Measurements from ENCODE around the gene AP4M1.

The AP4M1 gene

GRCh38 chr7:100106633-100107032, 5.2 kb downstream of the AP4M1 start:
- Histone ChIP-seq H2AFZ (ENCODE audit: low read depth, low read length, severe bottlenecking) (no peak overlapping the region), H3K9me2 (replicated peaks; ENCODE audit: insufficient read depth, low read length) (no peaks in the 10 kb centered on the region), H3K9ac (ENCODE audit: low read length) (no peak overlapping the region), H3K4me3 (ENCODE audit: insufficient read depth, low read length, poor library complexity, severe bottlenecking) (no peak overlapping the region), H4K20me1 (ENCODE audit: low read depth, low read length) (no peaks in the 10 kb centered on the region), H3K36me3 (ENCODE audit: low read length) (no peaks in the 10 kb centered on the region; the same call in 1 of the 2 replicates), H3K27ac (ENCODE audit: low read depth, low read length) (no peak overlapping the region), H3K27me3 (ENCODE audit: low read length) (no peaks in the 10 kb centered on the region), H3K4me2 (ENCODE audit: low read depth, low read length, poor library complexity, severe bottlenecking) (no peak overlapping the region), H3K79me2 (ENCODE audit: insufficient read depth, low read length) (no peaks in the 10 kb centered on the region), H3F3A (ENCODE audit: insufficient read depth) (peaks cover 6% of the 10 kb centered on the region; the same call in 1 of the 2 replicates), H3K9me3 (ENCODE audit: insufficient read depth, low read length) (no peaks in the 10 kb centered on the region)
- TF ChIP-seq EZH2phosphoT487 (conservative IDR thresholded peaks at IDR 0.05; ENCODE audit: low read length) (no peak), CTCF (IDR thresholded peaks at IDR 0.05; ENCODE audit: insufficient read depth, low read length, poor library complexity, severe bottlenecking) (no peak)

GRCh38 chr7:100107125-100107737, 5.8 kb downstream of the AP4M1 start:
- no peak overlapping the region for H2AFZ ChIP-seq (ENCODE audit: low read depth, low read length, severe bottlenecking)
- no peaks in the 10 kb centered on the region; the same call in 1 of the 2 replicates for H3K36me3 ChIP-seq (ENCODE audit: low read length)
- no peak overlapping the region for H3K9ac ChIP-seq (ENCODE audit: low read length)

GRCh38 chr7:100107890-100108289, 6.4 kb downstream of the AP4M1 start:
- no peaks in the 10 kb centered on the region for H3K27me3 ChIP-seq (ENCODE audit: low read length)
- no peak overlapping the region for H3K4me3 ChIP-seq (ENCODE audit: insufficient read depth, low read length, poor library complexity, severe bottlenecking)
- no peak overlapping the region for H3K9ac ChIP-seq (ENCODE audit: low read length)
- H3F3A ChIP-seq (ENCODE audit: insufficient read depth), result no peaks in the 10 kb centered on the region
- no peaks in the 10 kb centered on the region for H3K9me2 ChIP-seq (replicated peaks; ENCODE audit: insufficient read depth, low read length)
- no peak overlapping the region for H3K4me2 ChIP-seq (ENCODE audit: low read depth, low read length, poor library complexity, severe bottlenecking)
- TF ChIP-seq EZH2phosphoT487 (conservative IDR thresholded peaks at IDR 0.05; ENCODE audit: low read length), result no peak
- no peak for TF ChIP-seq CTCF (IDR thresholded peaks at IDR 0.05; ENCODE audit: insufficient read depth, low read length, poor library complexity, severe bottlenecking)
- no peak overlapping the region for H2AFZ ChIP-seq (ENCODE audit: low read depth, low read length, severe bottlenecking)
- no peaks in the 10 kb centered on the region; the same call in 1 of the 2 replicates for H3K36me3 ChIP-seq (ENCODE audit: low read length)
- H3K79me2 ChIP-seq (ENCODE audit: insufficient read depth, low read length), result no peaks in the 10 kb centered on the region
- no peaks in the 10 kb centered on the region for H4K20me1 ChIP-seq (ENCODE audit: low read depth, low read length)
- no peak overlapping the region for H3K27ac ChIP-seq (ENCODE audit: low read depth, low read length)
- H3K9me3 ChIP-seq (ENCODE audit: insufficient read depth, low read length), result no peaks in the 10 kb centered on the region

More at GRCh38 chr7:100107125-100107737, 5.8 kb downstream of the AP4M1 start:
- no peaks in the 10 kb centered on the region for H3K27me3 ChIP-seq (ENCODE audit: low read length)
- H3K79me2 ChIP-seq (ENCODE audit: insufficient read depth, low read length), result no peaks in the 10 kb centered on the region
- peaks cover 5% of the 10 kb centered on the region; the same call in 1 of the 2 replicates for H3F3A ChIP-seq (ENCODE audit: insufficient read depth)
- no peak overlapping the region for H3K4me3 ChIP-seq (ENCODE audit: insufficient read depth, low read length, poor library complexity, severe bottlenecking)
- H3K9me3 ChIP-seq (ENCODE audit: insufficient read depth, low read length), result no peaks in the 10 kb centered on the region
- no peak overlapping the region for H3K4me2 ChIP-seq (ENCODE audit: low read depth, low read length, poor library complexity, severe bottlenecking)
- no peaks in the 10 kb centered on the region for H3K9me2 ChIP-seq (replicated peaks; ENCODE audit: insufficient read depth, low read length)
- no peak for TF ChIP-seq CTCF (IDR thresholded peaks at IDR 0.05; ENCODE audit: insufficient read depth, low read length, poor library complexity, severe bottlenecking)
- no peak for TF ChIP-seq EZH2phosphoT487 (conservative IDR thresholded peaks at IDR 0.05; ENCODE audit: low read length)
- H4K20me1 ChIP-seq (ENCODE audit: low read depth, low read length), result no peaks in the 10 kb centered on the region
- H3K27ac ChIP-seq (ENCODE audit: low read depth, low read length), result no peak overlapping the region

All from SU-DHL-6 (cell line).